HG03354 (cell line): Measurements from ENCODE around the gene ODAD4.

ENCODE experiments used
- ATAC-seq: cut with Tn5 transposase; IDR thresholded peaks from one replicate; pipeline ENCODE4 v1.9.1; 2021; ENCODE audit warnings: mild to moderate bottlenecking; ENCODE audit not compliant: unreplicated experiment, poor library complexity, severe bottlenecking

Gene ODAD4

GRCh38 chr17:41967921-41968578, 37.6 kb downstream of the ODAD4 start:
- no peak for ATAC-seq

GRCh38 chr17:41968676-41969075, 38.3 kb downstream of the ODAD4 start:
- no peak for ATAC-seq

DNA sequence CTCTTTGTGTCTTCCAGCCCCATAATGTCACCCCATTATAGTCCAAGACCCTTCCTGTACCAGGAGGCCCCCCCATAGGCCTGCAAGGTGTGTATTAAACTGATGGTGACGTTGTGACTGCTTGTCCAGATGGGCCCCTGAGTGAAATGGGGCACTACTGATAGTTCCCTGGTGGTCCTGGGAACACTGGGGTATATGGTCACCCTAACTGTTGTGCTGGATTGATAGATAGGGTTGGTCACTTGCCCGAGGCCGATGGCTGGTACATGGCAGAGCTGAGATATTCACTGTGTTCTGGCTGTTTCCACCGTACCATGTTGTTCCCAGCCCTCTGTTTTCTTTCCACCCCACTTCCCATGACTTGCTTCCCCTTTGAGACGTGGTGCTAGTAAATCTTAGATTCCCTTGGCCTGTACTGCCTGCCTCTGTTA, 40.5 kb downstream of the ODAD4 start:
- no peak for ATAC-seq

GRCh38 chr17:41971721-41972523, 41.5 kb downstream of the ODAD4 start:
- ATAC-seq, result no peak

GRCh38 chr17:41972571-41973407, 42.4 kb downstream of the ODAD4 start:
- peak; percentile 42 for ATAC-seq

DNA sequence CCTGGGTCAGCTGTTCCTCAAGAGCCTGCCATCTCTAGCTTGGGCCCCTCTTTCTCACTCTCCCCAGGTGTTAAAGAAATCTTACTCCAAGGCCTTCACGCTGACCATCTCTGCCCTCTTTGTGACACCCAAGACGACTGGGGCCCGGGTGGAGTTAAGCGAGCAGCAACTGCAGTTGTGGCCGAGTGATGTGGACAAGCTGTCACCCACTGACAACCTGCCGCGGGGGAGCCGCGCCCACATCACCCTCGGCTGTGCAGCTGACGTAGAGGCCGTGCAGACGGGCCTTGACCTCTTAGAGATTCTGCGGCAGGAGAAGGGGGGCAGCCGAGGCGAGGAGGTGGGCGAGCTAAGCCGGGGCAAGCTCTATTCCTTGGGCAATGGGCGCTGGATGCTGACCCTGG, 43.0 kb downstream of the ODAD4 start:
- ATAC-seq, result no peak

DNA sequence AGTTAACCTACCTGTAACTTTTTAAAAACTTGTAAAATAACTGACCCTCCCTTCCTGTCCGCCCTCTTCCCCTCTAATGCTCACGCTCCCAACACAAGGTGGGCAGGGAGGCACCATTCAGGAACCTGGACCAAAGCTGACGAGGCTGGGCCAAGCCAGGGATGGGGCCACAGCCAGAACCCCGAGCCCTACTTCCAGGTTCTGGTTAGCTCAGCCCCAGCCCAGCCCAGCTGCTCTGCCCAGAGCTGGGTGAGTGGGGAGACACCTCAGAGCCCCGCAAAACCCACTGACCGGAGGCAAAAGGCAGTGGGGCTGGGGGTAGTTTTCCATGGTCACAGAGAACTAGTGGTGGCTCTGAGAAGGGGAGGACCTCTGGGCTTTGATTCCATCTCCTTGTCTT, 43.6 kb downstream of the ODAD4 start:
- ATAC-seq, result no peak

DNA sequence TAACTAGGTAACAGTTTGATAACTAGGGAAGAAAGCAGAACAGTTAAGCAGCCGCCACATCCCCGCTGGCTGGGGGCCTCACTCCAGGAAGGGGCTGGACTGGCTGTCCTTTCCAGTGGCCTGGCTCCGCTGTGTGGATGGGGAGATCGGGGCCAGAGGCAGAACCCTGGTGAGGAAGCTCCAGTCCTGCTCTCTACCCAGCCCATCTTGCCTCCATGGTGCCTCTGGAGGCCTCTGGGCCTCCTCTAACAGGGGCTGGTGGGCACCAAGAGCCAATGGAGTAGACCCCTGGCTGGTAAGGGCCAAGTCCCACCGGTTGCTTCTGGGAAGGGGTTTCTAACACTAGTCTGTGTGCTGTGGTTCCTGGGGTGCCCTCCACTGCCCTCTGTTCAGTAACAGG, 44.2 kb downstream of the ODAD4 start:
- ATAC-seq, result no peak

DNA sequence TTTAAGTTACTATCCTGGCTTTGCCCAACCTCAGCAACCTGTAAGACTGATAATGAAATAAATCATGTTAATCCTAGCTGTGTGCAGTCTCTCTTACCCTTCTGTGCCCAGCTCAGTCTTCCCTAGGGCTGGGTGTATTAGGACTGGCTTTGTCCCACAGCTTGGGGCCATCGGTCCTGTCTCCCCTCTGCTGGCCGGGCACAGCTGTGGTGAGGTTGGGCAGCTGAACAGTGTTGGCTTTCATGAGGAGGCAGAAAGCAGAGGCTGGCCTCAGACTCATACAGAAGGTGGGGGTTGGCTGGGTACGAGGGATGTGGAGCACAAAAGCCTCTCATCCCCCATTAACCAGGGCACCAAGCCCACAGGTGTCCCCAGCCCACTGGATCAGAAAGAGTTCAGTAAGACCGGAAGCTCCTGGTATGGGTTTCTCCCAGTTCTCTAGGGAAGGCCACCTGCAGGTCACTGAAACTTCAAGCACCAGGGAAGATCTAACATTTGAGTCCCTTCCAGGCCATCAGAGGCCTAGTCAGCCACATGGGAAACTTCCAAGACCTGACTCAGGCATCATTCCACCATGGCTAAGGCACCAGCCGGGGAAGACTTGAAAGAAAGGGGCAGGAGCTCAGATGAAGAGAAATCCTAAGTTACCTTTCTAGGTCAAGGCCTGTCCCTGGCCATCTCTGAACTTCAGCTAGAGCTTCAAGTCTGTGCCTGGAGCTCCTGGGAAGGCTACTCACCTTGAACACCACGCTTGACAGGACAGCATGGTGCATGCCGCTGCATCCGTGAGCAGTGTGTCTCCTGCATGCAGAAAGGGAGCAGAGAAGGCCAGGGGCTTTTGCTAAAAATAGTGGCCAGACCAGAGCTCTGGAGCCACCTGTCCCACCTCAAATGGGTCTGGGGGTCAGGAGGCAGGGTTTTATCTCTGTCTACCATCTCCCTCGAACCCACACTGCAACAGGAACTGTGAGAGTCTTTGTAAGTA, 45.0 kb downstream of the ODAD4 start:
- ATAC-seq, result no peak

DNA sequence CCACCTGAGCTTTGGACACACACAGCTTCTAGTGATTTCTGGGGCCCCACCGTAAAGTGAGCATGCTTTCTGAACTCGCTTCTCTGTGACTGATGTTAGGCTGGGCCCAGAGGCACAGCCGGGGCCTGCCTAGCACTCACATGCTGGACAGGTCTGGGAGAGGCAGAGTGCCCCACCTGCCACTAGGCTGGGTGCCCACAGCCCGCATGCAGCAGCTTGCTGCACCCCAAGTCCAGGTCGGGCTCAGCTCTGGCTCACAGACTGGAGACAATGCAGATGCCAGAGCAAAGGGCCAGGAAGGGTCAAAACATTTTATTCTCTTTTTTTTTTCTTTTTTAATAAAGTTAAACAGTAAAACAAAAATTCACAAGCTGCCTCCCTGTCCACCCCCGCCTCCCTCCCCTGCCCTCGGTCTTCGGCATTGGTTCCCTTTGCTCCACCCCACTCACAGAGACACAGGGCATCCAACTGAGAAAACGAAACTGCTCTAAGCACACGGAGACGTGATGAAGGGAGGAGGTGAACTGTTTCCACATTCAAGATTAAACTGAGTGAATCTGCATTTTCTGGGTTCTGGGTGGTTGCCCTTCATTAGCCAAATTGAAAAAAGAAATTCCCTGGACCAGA, 45.8 kb downstream of the ODAD4 start:
- no peak for ATAC-seq

DNA sequence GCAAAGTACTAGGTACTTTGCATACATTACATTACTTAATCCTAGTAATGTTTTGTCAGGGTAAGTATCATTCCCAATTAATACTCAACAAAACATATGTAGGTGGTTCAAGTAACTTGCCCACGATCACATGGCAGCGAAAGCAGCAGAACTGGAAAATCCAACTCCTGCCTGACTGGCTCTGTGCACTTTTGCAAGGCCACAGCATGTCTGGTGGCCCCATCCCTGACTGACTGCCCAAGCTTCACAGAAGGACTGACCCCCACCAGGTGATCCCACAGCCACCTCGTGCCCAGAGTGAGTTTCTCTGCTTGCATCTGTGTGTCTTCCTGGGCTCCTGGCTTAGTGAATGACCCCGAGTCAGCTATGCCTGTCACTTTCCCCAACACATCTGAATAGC, 47.6 kb downstream of the ODAD4 start:
- ATAC-seq, result no peak

- no peak for ATAC-seq
Observed at GRCh38 chr17:41982026-41982760, 51.8 kb downstream of the ODAD4 start.

DNA sequence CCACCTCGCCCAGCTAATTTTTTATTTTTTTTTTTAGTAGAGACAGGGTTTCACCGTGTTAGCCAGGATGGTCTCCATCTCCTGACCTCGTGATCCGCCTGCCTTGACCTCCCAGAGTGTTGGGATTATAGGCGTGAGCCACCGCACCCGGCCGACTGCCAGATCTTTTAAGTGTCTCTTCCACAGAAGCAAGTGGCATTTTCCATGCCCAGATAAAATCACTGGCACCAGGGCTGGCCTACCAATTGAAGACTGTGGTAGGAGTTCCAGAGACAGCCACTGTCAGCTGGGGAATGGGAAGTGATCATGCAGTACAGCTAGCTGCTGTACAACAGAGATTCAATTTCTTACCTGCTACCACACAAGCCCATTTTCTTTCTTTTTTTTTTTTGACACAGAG, 54.0 kb downstream of the ODAD4 start:
- no peak for ATAC-seq

- no peak for ATAC-seq
Observed at GRCh38 chr17:41985919-41986318, 55.5 kb downstream of the ODAD4 start.

GRCh38 chr17:41986634-41987033, 56.2 kb downstream of the ODAD4 start:
- ATAC-seq, result no peak

GRCh38 chr17:41987642-41988041, 57.2 kb downstream of the ODAD4 start:
- ATAC-seq, result no peak

DNA sequence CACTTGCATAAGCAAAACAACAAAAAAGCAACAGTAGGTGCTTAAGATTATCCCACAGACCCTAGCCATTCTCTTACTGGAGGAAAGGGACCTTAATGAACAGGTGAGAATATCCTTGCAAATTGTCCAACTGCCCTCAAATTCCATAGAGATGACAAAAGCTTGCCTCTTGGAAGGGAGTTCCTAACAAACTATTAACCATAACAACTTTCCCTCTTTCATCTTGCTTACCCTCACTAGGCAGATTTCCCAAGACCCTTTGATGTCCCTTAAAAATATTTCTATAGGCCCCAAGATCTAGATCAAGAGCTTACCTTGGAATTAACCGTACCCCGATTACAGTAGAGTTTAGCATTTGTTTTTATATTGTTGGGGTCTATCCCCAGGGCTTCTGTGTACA, 58.0 kb downstream of the ODAD4 start:
- no peak for ATAC-seq

DNA sequence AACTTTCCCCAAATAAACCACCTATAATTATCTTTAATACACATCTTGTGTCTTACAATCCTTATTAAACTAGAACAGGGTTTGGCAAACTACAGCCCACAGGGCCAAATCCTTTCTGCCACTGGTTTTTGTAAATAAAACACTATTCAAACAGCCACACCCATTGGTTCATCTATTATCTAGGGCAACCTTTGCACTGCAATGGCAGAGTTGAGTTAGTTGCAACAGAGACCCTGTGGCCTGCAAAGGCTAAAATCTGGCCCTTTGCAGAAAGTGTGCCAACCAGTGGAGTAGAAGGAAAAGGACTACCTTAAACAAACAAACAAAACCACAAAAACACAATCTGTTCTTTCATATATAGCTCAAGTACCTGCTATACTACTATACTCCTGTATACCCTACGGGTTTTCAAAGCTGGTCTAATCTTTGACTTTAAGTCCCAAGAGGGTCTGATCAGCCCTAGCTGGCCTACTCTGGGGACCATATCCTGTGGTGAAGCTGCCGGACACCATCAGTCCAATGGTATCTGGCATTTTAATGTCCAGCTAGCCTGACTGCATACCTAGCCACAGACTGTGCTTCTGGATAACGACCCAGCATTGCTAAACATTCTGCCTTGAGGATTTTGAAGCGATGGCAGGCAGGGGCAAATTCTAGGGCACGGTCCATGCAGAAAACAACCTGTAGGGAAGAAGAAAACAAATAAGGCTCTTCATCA, 59.4 kb downstream of the ODAD4 start:
- ATAC-seq, result no peak
